HG03108 (cell line): ENCODE data around the gene SYT1.

Experiments used
- ATAC-seq: cut with Tn5 transposase; IDR thresholded peaks from one replicate; pipeline ENCODE4 v1.9.1; 2021; ENCODE audit warnings: moderate library complexity; ENCODE audit not compliant: unreplicated experiment

SYT1 gene

DNA sequence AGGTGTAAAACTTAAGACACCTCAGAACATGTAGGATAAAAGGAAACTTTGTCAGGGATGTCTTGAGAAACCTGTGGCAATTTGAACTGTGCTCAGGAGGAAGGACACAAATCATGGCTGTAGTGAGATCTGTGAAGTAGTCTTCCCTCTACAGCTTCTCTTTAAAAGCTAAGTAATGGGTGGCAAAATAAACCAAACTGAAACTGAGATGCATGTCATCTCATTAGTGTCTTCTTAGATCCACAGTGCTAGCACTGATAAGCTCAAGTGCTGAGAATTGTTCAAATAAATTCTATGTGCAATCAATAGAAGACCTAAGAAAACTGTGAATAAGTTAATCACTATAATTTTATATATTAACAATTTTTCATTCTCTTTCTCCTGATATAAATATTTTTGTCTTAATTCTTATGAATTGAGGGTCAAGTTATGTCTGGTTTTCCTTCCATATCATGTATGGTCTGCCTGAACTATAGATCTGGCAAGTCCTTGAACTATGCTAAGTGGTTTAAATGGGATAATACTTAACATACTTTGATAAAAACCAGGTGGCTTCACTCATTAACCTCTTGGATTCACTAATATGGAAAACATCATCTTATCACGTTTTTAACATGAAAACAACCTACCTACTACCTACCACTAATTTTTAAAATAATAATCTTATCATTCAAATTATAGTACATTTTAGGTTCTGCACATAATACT is 27.2 kb downstream of the SYT1 start:
- ATAC-seq = no peak

DNA sequence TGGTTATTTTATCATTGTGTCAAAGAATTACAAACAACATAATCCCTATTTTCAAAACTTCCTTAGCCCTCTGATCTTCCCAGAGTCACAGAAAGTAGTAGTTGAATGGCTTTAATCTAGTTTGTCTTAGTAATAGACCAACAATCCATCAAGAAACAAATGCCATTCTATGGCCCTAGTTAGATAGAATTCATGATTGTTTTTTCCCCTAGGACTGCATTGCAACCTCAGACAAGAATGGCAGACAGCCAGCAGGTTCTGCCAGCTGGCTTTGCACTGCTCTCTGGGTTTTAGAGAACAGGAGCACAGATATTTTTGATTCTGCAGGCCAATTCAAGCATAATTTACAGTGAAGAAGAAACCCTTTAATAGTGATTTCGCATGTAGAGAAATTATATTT is 33.8 kb downstream of the SYT1 start:
- ATAC-seq = no peak

DNA sequence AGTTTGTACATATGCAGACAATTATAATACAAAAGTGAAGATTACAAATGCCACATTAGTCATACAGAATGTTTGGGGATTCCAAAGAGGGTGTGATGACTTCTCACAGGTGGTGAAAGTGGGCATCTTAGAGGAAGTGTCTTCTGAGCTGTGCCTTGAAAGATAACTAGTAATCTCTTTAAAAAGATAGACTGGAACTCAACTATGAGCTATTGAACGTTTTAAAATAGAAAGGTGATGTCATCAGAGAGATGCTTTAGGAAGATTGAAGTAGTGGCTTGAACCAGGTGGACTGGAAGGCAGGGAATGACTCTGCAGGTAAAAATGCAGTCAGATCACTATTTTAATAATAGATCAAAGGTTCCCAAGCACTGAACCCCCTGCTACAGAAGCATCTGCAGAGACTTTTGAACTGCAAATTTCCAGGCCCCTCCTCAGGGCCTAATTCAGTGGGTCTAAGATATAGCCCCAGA is 50.3 kb downstream of the SYT1 start:
- ATAC-seq = no peak

DNA sequence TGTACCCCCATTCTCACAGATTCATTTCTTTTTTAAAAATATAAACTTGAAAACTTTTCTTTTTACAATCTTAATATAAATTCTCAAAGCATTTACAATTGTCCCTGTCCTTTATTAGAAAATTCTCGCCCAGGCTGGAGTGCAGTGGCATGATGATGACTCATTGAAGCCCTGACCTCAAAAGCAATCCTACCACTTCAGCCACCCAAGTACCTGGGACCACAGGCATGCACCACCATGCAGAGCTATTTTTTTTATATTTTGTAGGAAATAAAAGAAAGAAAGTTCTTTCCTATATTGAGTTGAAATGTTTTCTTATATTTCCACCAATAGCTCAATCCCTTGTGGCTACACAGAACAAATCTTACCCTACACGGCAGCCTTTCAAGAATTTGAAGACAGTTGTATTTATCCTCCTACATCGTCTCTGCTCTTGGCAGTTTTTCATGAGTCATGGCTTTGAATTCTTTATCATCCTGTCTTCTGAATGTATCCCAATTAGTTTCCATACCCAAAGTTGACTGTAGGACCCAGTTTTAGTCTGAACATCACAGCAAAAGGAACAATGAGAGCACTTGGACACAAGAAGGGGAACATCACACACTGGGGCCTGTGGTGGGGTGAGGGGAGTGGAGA is 52.4 kb downstream of the SYT1 start:
- no peak for ATAC-seq

DNA sequence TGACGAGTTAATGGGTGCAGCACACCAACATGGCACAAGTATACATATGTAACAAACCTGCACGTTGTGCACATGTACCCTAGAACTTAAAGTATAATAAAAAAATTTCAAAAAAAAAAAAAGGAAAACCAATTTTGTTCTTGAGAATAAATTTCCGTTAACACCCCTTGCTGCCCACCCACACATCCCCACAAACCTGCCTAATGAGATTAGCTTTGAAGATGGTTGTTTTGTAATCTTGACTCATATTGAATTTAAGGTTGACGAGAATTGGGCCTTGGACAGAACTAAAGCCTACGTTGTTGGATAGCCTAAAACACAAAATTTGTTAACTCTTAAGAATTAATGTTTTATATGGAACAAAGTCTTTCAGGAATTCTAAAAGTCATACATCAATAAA is 52.9 kb downstream of the SYT1 start:
- no peak for ATAC-seq

DNA sequence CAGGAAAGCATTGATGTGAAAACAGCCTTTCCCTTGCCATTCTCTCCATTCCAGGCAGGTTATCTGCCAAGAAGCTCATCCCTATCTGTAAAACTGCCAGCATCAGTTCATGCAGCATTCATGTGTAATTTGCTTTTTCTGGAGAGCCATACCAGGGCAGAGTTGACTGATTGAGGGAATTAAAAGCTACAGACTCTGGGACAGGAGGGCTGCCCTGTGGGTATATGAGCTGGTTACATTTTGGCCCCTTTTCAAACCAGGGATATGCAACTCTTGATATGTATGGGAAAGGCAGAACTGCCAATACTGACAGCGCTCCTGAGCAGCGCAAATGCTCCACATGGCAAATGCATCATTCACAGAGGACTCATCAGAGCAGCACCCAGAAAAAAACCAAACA is 53.7 kb downstream of the SYT1 start:
- no peak for ATAC-seq

DNA sequence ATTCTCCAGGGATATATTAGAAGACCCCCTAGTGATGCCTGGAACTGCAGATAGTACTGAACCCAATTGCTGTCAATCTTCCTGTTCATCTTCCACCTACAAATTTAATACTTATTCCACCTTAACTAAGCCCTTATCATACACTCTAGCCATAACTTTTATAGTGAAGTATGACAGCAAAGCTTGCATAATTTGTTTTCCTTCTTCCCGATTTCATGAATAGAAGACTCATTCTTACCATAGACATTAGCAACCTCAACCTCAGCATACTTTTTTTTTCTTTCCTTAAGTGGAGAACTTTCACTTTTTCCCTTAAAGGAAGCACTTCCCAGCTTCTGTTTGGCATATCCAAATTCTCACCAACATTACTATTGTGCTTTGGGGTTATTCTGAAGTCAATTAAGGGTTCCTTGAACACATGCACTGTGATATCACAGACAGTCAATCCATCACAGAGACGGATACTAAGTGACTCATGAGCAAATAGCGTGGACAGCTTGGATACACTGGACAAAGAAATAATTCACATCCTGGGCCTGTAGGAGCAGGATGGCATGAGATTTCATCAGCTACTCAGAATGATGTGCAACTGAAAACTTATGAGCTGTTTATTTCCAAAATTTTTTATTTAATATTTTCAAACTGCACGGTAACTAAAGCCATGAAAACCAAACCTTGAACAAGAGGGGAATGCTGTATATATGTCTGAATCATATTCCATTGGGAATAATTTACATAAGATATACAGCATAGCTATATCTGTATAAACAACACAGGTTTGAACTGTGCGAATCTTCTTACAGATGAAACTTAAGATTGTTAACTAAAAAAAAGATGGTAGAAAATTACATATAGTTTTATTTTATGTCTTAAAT is 63.9 kb downstream of the SYT1 start:
- ATAC-seq = no peak

DNA sequence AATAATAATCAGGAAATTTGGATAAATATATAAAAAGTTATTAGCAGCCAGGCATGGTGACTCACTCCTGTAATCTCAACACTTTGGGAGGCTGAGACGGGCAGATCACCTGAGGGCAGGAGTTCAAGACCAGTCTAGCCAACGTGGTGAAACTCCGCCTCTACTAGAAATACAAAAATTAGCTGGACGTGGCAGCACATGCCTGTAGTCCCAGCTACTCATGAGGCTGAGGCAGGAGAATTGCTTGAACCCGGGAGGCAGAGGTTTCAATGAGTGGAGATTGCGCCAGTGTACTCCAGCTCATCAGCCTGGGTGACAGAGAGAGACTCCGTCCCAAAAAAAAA is 64.5 kb downstream of the SYT1 start:
- ATAC-seq = no peak

DNA sequence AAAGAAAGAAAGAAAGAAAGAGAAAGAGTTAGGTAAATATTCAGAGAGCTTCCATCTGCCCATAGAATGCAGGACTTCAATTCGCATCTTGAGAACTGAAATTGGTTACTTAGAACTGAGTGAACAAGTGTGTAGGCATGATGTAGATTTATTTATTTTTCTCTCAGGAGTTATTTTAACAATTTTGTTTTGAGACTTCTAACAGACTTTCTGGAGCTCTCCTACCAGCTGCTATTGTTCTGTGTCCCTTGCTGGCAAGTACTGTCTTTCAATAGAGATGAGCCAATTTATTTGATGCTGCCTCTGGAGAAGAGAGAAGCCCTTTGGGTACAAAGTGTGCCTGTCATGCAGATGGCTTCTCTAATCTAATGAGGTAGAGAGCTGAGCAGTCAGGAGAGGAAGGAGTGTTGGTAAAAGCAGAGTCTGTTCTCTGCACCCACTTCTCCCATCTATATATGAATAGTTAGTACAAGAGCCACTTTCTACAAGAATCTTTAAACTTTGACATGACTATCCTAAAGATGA is 67.0 kb downstream of the SYT1 start:
- no peak for ATAC-seq

DNA sequence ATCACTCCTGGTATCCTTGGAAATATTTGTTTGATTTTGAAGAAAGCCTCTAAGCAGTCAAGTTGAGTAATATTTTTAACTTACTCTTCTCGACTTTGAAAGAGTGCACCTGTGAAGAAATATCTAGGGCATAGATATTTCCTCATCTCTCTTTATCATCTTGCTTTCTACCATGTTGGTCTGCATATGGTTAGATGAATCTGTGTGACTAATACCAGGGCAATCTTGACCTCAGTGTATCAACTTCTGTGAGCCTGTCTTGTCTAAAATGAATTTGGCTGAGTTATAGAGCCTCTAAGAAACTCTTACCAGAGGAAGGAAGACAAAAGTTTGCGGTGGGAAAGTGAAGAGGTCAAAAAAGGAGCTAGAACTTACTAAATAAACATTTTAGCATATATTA is 68.4 kb downstream of the SYT1 start:
- no peak for ATAC-seq

DNA sequence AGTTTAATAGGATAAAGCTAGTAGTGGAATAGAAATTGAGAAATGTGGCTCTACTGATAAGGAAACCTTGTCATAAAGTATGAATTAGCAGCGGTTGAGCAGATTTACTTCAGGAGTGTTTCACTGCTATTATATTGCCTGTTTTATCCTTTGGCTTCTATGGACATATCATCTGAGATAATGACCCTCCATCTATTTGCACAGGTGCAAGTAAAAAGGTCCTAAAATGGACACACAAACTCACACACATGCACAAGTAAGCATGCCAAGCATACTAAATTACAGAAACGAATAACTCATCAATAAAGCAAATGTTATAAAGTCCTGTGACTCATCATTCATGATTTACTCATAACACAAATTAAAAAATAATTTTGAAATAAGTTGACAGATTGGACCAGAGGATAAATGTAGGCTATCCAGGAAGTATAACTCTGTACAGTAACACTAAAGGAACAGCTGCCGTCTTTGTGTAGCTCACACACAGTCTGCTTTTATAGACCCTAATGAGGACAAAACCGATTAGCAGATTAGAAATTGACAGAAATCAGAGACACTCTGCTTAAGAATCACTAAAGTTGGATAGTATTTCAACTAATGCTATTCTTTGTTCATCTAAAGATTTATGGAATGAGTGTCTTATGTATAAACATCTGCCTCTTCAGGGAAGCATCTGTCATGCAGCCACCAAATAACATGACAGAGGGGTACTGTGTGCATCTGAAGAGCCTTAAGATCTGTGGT is 73.9 kb downstream of the SYT1 start:
- no peak for ATAC-seq

DNA sequence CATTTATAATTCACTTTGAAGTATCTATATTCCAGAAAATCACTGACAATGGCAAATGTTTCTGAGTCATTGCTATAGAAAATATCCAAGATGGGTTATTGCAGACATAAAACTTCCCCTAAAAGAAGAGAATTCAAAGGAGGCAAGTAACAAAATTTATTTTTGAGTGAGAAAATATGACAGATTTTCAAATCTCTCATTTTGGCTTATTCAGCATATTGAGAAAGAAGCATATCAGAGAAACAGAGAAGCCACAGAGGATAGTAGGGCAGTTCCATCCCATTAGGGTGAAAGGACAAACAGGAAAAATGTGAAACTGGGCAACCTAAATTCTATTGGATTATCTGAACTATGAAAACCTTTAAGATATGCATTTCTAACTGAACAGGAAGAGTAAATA is 85.0 kb downstream of the SYT1 start:
- ATAC-seq = no peak

DNA sequence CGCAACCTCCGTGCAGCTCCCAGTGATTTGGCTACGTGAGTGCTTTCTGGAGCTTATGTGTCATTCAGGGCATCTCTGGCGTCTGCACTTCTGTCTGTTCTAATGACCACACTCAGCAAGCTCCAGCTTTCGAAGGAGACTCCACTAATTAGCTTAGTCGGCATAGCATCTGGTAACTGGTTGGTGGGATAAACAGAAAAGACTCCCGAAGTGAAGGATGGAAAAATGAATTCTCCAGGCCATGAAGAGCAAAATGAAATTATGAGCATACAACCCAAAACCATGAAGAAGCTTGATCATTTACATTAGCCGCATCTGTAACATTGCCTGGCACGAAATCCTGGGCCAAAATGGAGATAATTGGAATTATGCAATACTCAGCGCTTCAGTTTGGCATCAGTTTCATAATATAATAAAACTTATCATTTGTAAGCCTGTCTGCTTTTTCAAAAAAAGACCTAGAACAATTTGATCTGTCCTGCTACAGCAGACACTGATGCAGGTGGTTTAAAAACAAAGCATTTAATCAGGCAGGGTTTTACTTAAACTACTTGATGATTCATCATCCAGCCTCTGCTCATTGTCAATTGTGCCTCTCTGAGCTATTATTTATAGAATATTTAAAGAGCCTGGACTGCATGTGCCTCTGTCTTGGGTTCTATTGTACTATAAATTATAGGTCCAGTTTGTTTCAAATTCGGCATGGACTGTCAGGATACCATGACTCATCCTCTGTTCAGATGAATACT is 87.4 kb downstream of the SYT1 start:
- ATAC-seq = no peak

DNA sequence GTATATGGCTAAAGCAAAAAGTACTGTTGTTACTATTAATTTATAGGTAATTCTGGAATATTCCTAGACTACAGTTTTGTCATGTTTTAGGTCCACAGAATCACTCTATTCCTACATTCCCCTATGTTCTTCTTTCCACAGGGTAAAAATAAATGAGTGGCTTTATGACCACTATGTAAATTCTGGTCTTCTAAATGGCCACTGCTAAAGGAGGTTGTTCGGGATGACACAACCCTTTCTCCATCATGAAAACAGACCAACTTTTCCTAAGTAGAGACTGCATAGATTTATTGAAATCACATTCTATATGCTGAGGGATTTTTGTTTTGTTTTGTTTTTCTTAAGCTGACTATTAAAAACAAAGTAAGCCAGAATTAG is 88.0 kb downstream of the SYT1 start:
- ATAC-seq = no peak

DNA sequence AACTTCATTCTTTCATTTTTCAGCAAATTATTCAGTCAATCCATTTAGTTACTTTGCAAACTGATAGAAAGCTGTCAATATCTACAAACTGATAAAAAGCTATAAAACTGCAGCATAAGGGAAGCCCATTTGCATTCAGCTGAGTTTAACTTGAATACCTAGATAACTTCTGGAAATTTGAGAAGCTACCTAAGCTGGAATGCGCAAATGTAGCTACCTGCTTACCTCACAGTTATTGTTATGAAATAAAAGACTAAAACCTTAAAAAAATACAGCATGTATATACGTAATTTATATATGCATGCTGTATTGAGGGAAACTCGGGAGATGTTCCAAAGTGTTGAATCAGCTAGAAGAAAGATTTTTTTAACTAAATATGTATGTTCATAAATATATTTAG is 94.4 kb downstream of the SYT1 start:
- no peak for ATAC-seq

DNA sequence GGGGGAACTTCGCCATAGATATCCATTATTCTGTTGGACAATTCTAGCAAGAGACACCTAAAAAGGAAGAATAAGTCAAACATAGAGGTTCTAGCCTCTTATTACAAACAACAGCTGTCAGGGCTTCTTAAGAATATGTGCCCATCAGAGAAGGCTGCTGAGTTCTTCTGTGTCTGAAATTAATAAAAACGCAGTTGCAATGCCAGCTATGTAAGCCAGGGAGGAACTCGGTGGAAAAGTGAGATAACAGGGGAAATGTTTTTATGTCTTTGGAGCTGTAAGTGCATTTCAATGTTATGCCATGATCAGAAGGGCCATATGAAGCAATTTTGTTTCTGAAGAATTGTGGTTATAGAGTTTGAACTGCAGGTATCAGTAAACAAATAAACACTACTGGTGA is 95.0 kb downstream of the SYT1 start:
- no peak for ATAC-seq

DNA sequence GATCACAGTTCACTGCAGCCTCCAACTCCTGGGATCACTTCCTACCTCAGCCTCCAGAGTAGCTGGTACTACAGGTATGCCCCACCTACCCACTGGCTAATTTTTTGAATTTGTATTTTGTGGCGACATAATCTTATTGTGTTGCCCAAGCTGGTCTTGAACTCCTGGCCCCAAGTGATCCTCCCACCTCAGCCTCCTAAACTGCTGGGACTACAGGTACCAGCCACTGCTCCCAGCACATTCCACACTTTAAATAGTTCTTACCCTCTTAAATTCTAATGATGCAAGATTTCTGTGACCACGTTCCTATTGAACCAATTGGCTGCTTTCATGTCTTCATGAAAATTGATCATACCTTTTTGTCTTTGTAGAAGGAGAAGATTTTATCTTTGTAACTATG is 96.6 kb downstream of the SYT1 start:
- no peak for ATAC-seq

DNA sequence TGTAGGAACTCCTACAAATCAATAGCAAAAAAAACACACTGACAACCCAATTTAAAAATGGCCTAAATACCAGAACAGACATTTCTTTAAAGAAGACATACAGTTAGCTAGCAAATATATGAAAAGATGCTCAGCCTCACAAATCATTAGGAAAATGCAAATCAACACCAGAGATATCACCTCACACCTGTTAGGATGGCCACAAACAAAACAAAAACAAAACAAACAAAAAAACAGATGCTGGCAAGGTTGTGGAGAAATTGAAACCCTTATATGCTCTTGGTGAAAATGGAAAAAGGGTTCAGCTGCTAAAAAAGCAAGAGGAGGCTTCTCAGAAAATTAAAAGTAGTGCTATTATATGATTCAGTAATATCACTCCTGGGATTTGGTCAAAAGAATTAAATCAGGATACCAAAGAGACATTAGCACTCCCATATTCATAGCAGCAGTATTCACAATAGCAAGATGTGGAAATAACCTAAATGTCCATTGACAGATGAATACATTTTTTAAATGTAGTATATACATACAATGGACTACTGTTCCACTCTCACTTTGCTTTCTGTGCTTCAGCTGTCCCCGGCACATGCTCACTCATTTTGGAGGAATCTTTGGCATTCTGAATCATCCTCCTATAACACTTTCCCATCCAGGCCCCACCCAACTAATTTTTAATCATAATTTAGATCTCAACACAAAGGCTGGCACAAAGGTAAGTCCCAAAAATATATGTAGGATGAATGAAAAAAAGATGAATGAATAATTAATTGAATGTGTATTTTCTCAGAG is 99.1 kb downstream of the SYT1 start:
- no peak for ATAC-seq

DNA sequence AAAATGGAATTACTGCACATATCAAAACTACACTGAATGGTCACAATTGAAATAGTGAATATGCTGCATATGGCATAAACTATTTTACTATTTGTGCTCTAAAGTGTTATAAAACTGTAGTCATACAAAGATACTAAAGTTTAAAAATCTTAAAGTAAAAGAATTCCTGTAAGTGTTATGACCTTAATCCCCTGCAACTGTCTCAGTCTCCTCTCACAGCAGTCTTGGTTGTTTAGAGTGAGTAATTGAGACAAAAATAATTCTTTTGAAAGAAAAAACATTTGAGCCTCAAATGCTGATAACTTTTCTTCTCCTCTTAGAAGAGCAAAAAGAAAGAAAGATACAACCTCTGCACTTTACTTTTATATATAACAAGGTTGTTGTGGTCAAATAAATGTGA is 99.9 kb downstream of the SYT1 start:
- no peak for ATAC-seq

DNA sequence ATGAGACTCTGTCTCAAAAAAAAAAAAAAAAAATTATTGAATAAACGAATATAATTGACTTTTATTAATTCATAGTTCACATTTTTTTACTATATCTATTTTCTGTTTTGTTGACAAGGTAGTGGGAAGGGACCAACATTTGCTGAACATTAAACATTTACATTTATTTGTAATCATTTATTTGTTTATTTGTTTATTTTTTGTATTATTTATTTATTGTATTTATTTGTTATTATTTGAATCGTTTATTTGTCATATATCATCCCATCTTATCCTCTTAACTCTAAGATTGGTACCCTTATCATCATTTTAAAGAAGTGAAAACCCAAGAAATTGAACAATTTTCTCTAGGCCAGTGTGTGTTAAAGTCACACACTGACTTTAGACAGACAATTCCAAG is 101.5 kb downstream of the SYT1 start:
- ATAC-seq = no peak
